K562 (cell line): Measurements from ENCODE around the gene TTC6.

Experiments used
- JUN ChIP-seq, 2 experiments: sonication (generic) in 1 of 2; formaldehyde crosslinking in 1 of 2; IDR thresholded peaks; 2 replicates each; pipeline versions ENCODE4 v1.6.1 to v1.8.0; 2012 to 2022; ENCODE audit warnings: borderline replicate concordance in 2 of 2, mild to moderate bottlenecking in 2 of 2, improper control_type of control experiment in 1 of 2, low read depth in 1 of 2, low read length in 1 of 2, missing genetic modification reagents in 1 of 2
- KDM1A ChIP-seq, 2 experiments: fragments of 450-650 bp; IDR thresholded peaks; 2 replicates each; pipeline ENCODE4 v1.6.1; 2016; ENCODE audit warnings: mild to moderate bottlenecking in 2 of 2
- SETDB1 ChIP-seq: IDR thresholded peaks from one replicate; pipeline ENCODE4 v1.6.1; 2012; ENCODE audit warnings: low read length, control low read depth, inconsistent platforms
- USF1 ChIP-seq: sonication (generic); formaldehyde crosslinking; IDR thresholded peaks from 2 replicates; pipeline ENCODE4 v1.9.0; 2022; ENCODE audit warnings: mild to moderate bottlenecking, missing genetic modification reagents
- ZBED1 ChIP-seq: IDR thresholded peaks from 2 replicates; pipeline ENCODE4 v1.6.1; 2014
- ZNF232 ChIP-seq: sonication (generic); formaldehyde crosslinking; IDR thresholded peaks from 2 replicates; pipeline ENCODE4 v1.8.0; 2022; ENCODE audit warnings: mild to moderate bottlenecking, missing genetic modification reagents

- TF ChIP-seq ZNF232 (CRISPR knock-in tag) = no peak
- TF ChIP-seq KDM1A (IDR thresholded peaks at IDR 0.05) = no peak
- TF ChIP-seq ZBED1 = no peak
- no peak for TF ChIP-seq SETDB1
- no peak for TF ChIP-seq USF1 (CRISPR knock-in tag)
- no peak for TF ChIP-seq JUN (IDR thresholded peaks at IDR 0.05; ENCODE audit: borderline replicate concordance, low read depth, low read length)
- TF ChIP-seq JUN (CRISPR knock-in tag; IDR thresholded peaks at IDR 0.05; ENCODE audit: borderline replicate concordance) = no peak
Observed at GRCh38 chr14:37641117-37641516, 45.7 kb downstream of the TTC6 start.
